Testis (tissue), 3 donors: ENCODE data around the gene CRAT. TPM values are rescaled to one million over a fixed set of nuclear protein-coding genes. Genes with fewer than 3 reads are reported as not detected.

Experiments
- DNase-seq: peaks from one replicate; pipeline ENCODE4 v3.0.0-alpha.2; 2019
- H3K27ac ChIP-seq, 2 donors: fragments of 200-600 bp; sonication (generic); one replicate each; pipeline ENCODE4 v1.5.1; 2019
- H3K27me3 ChIP-seq: fragments of 200-600 bp; sonication (generic); one replicate; pipeline ENCODE4 v1.5.1; 2019
- H3K36me3 ChIP-seq: fragments of 200-600 bp; sonication (generic); one replicate; pipeline ENCODE4 v1.5.1; 2017; ENCODE audit warnings: low read depth; ENCODE audit errors: missing control alignments
- H3K4me1 ChIP-seq: fragments of 200-600 bp; sonication (generic); one replicate; pipeline ENCODE4 v1.5.1; 2019
- H3K4me3 ChIP-seq, 2 donors: fragments of 200-600 bp; sonication (generic); one replicate each; pipeline ENCODE4 v1.5.1; 2017 to 2019
- H3K9me3 ChIP-seq: fragments of 200-600 bp; sonication (generic); one replicate; pipeline ENCODE4 v1.5.1; 2017
- CTCF ChIP-seq, 3 experiments: fragments of 450-650 bp in 2 of 3; fragments of 200-600 bp in 1 of 3; sonication (generic) in 1 of 3; IDR thresholded peaks; one replicate each; pipeline ENCODE4 v1.5.1; 2016 to 2019; ENCODE audit warnings: antibody characterized with exemption in 3 of 3, mild to moderate bottlenecking in 2 of 3, moderate library complexity in 1 of 3
- POLR2A ChIP-seq: fragments of 450-650 bp; IDR thresholded peaks from one replicate; pipeline ENCODE4 v1.6.1; 2017; ENCODE audit warnings: antibody characterized with exemption, mild to moderate bottlenecking, moderate library complexity
- WGBS, 2 donors: methylation state at CpG; one replicate each; pipeline ENCODE4 v1.1.5; 2018; 5-methylcytosine and 5-hydroxymethylcytosine counted together
- intact Hi-C: fragments of 100-400 bp; cut with DNase I; formaldehyde crosslinking; loops from one replicate; pipeline ENCODE4 v1.15.1; 2023; ENCODE audit warnings: low total_unique reads
- polyA plus RNA-seq: library from polyadenylated mRNA; stranded (reverse); fragments of 350-450 nt; fragmentation: Illumina TruSeq; extraction: RNeasy Lipid Tissue Mini Kit (QIAGEN cat#74804); gene quantifications from one replicate; pipeline ENCODE4 v1.2.3, GENCODE V29; 2014; ENCODE audit warnings: low read depth, low replicate concordance; ENCODE audit not compliant: insufficient read depth
- total RNA-seq, 2 donors: library from RNA; depleted of rRNA; stranded (reverse); fragments of >200 nt; gene quantifications; one replicate each; pipeline ENCODE4 v1.2.3, GENCODE V29; 2016

Gene CRAT
- total and polyA plus RNA-seq, 3 donors from 2014 or later: 188 to 451 (median 272) TPM

GRCh38 chr9:129100383-129101169 is 10.0 kb downstream of the CRAT start:
- intact Hi-C loops: no loop called here
- DNase-seq: no peak
- WGBS, 2 donors: 81 to 85% methylated on average over 16 to 26 of the region's 28 CpGs
- TF ChIP-seq POLR2A (no peak), CTCF (IDR thresholded peaks at IDR 0.05) (no peak)
- Histone ChIP-seq H3K27me3 (no peaks in the 10 kb centered on the region), H3K27ac (no peak overlapping the region), H3K9me3 (no peaks in the 10 kb centered on the region), H3K4me1 (no peaks in the 10 kb centered on the region), H3K36me3 (no peaks in the 10 kb centered on the region), H3K4me3 (no peak overlapping the region)

GRCh38 chr9:129098328-129098727 is 12.3 kb downstream of the CRAT start:
- Histone ChIP-seq H3K27ac (no peak overlapping the region), H3K4me1 (peaks cover 13% of the 10 kb centered on the region), H3K27me3 (no peaks in the 10 kb centered on the region), H3K36me3 (no peaks in the 10 kb centered on the region), H3K9me3 (no peaks in the 10 kb centered on the region), H3K4me3 (no peak overlapping the region)
- no peak for TF ChIP-seq CTCF (IDR thresholded peaks at IDR 0.05)
- no peak for TF ChIP-seq POLR2A
- no peak for DNase-seq
- intact Hi-C loops: no loop called here
- WGBS, 2 donors: 96 to 100% methylated on average over 3 to 11 of the region's 11 CpGs

GRCh38 chr9:129097671-129098306 is 12.8 kb downstream of the CRAT start:
- intact Hi-C loops: no loop called here
- Histone ChIP-seq H3K36me3 (no peaks in the 10 kb centered on the region), H3K27ac (no peak overlapping the region), H3K9me3 (no peaks in the 10 kb centered on the region), H3K4me3 (no peak overlapping the region), H3K4me1 (peaks cover 13% of the 10 kb centered on the region), H3K27me3 (no peaks in the 10 kb centered on the region)
- no peak for DNase-seq
- TF ChIP-seq CTCF (IDR thresholded peaks at IDR 0.05) (no peak), POLR2A (no peak)
- WGBS, 2 donors: 93 to 96% methylated on average over 5 to 16 of the region's 16 CpGs

- H3K9me3 ChIP-seq: no peaks in the 10 kb centered on the region
- H3K4me3 ChIP-seq: no peak overlapping the region
- no peaks in the 10 kb centered on the region for H3K27me3 ChIP-seq
- H3K4me1 ChIP-seq: peaks cover 13% of the 10 kb centered on the region
- no peaks in the 10 kb centered on the region for H3K36me3 ChIP-seq
- 75 to 92% methylated on average over 5 to 11 of the region's 12 CpGs for WGBS, 2 donors
- no peak overlapping the region for H3K27ac ChIP-seq
- intact Hi-C loops: no loop called here
- no peak for TF ChIP-seq POLR2A
- TF ChIP-seq CTCF (IDR thresholded peaks at IDR 0.05): no peak
- DNase-seq: no peak
These were observed 14.7 kb downstream of the CRAT start for GRCh38 chr9:129095908-129096307.
